NCI-H2029 (cell line): Measurements from ENCODE around the gene STK32A.
A peak's percentile ranks its signal among the peaks of the same experiment; 100 is the strongest.
"Not testable (repeated sequence)": the region's sequence is repeated elsewhere in the genome, so short reads cannot be mapped to it uniquely, and the experiment has no call there.

Experiments
- DNase-seq: peaks from one replicate; lab custom pipeline; 2025; lab: John Stamatoyannopoulos, UW

STK32A gene

DNA sequence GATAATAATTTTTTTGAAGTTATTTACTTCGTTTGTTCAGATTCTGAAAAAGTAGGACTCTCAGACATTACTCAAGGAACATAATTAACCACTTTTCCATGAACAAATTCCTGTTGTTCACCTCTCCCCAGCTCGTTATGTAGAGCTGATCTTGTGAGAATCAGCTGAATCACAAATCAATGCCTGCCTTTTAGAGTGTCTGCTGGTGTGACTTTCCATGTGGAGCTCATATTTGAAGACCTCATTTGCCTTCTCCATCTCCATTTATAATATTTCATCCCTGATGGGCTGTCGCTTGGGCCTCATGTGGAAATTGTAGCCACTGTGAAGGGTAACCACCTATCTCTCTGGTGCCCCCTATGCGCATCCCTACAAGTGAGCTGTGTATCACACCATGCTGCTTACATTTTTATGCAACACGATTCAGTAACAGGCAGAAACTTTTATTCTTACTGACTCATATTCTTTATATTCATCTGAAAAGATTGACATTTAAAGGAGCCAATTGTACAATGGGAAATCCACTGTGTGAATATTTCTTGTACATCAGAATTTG lies 111.3 kb downstream of the STK32A start:
- no peak for DNase-seq

GRCh38 chr5:147348046-147348445 lies 113.2 kb downstream of the STK32A start:
- no peak for DNase-seq

- DNase-seq, result no peak
These were observed 113.6 kb downstream of the STK32A start for GRCh38 chr5:147348451-147348850.

- peak; percentile 72 for DNase-seq
These were observed 114.4 kb downstream of the STK32A start for GRCh38 chr5:147349241-147349640.

DNA sequence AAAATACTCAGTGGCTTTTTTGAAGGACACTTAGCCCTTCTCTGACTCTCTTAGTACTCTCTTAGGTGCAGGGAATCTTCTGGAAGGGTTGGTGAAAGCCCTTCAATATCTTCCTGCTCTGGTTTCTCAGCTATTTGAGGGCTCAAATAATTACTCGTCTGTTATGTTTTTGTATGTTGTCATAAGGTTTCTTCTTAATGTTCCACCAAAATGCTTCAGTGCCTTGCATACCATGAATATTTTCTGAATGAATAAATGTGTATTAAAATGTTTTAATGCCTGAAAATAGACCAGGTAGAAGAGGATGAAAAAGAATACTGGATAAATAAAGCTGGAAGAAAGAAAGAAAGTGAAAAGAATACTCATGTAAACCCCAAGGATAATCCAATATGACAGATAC lies 124.3 kb downstream of the STK32A start:
- DNase-seq, result no peak

- DNase-seq, result no peak
These were observed 124.8 kb downstream of the STK32A start for GRCh38 chr5:147359581-147359980.

GRCh38 chr5:147360816-147361215 lies 126.0 kb downstream of the STK32A start:
- DNase-seq, result no peak

DNA sequence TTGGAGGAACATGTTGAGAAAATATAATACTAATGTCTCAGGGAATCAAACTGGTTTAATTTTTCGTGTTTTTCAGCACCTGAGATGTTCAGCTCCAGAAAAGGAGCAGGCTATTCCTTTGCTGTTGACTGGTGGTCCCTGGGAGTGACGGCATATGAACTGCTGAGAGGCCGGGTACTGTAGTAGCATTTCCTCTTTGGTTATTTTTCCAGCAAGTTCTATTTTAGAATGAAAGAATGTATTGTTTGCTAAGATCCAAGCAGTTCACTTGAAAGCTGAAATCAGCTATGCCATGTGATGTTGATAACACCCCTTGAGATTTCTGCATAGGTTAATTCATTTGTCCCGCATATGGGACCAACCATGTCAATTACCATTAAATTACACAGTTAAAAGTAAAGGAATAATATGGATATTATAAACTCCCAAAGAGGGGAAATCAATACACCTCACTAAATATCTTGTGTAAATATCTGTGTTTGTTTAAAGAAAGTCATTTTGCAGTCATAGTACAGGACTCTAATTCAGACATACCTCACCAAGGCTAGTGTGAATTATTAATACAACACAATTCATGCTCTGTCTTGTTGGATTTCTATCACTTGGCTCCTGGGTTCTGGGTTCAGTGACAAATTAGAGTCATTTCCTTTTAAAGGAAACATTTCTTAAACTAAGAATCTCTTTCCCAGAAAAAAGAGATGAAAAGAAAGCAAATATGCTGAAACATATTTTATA lies 126.8 kb downstream of the STK32A start:
- DNase-seq, result no peak

DNA sequence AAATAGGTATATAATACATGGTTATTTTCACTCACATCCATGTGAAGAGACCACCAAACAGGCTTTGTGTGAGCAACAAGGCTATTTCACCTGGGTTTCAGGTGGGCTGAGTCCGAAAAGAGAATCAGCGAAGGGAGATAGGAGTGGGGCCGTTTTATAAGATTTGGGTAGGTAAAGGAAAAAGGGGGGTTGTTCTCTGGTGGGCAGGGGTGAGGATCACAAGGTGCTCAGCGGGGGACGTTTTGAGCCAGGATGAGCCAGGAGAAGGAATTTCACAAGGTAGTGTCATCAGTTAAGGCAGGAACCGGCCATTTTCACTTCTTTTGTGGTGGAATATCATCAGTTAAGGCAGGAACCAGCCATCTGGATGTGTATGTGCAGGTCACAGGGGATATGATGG lies 132.6 kb downstream of the STK32A start:
- not testable (repeated sequence) for DNase-seq

DNA sequence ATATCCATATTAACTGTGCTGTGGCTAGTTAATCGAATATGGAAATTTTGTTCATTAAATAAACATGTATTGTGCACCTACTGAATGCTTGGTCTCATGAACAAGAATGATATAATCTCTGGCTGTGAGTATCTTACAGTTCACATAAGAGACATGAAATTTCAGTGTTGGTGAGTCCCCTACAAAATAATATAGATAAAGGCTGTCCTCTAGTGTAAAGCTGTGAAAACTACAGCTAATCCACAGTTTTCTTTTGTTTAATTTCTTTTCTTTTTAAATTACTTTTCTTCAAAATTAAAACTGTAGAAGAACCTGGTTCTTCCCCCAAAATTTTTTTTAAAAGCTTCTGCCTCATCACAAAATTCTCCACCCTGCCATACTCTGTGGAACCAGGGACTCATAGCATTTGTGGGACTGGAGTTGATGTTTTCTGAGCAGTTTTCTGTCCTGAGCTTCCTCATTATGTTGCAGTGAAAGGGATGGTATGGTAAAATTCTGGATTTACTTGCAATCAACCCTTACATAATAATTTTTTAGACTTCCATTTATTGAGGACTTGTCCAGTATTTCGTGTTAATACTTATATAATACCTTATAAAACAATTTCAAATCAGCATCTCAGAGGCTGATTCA lies 135.0 kb downstream of the STK32A start:
- DNase-seq, result peak; percentile 23

GRCh38 chr5:147371290-147371689 lies 136.5 kb downstream of the STK32A start:
- no peak for DNase-seq

- DNase-seq, result no peak
These were observed 137.4 kb downstream of the STK32A start for GRCh38 chr5:147372191-147372590.

DNA sequence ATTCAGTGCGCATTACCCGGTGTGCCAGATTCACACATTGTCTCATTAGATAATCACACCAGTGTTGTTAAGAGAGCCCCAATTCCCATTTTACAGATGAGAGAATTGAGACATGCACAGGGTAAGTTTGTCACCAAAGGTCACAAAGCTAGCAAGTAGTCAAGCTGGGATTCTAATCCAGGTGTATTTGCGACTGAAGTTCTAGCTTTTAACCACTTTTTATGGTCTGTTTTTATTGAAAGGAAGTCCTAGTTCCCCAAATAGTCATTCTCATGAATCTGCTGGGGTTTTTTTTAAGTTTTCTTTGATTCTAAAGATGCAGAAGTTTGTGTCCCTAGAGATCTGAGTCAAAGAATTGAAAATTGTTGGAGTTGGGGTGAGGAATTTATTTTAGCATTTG lies 138.5 kb downstream of the STK32A start:
- DNase-seq, result no peak

DNA sequence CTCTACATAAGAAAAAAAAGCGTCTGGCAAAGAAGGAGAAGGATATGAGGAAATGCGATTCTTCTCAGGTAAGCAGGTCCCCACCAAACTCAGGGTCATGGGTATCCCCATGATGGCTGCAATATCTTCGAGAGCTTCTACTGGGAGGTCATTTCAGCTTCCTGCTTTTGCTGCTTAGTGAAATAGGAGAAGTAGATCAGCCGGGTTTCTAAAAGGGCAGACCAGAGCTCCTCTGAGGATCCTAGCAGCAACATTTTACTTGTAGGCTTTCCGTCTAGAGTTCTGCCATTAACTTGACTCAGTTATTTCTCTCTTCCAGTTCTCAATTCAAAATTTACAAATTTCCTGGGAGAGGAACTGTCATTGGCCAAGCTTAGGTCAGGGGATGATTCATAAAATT lies 140.3 kb downstream of the STK32A start:
- no peak for DNase-seq

DNA sequence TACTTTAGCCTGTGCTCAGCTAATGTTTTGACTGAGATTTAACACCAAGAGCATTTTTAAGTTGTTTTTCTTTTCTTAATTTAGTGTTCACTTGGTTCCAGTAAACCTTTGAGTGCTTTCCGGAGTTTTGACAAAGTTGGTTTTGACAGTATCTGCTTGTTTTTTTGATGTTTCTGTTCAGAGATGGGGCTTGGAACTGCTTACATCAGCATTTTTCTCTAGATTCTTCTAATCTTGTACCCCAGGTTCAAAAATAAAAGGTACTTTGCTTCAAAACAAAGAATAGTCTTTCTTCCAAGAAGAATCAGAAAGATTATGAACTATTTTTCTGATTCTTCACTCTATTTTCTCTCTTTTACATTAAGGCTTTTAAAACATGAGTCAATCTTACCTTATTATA lies 142.9 kb downstream of the STK32A start:
- DNase-seq, result no peak

DNA sequence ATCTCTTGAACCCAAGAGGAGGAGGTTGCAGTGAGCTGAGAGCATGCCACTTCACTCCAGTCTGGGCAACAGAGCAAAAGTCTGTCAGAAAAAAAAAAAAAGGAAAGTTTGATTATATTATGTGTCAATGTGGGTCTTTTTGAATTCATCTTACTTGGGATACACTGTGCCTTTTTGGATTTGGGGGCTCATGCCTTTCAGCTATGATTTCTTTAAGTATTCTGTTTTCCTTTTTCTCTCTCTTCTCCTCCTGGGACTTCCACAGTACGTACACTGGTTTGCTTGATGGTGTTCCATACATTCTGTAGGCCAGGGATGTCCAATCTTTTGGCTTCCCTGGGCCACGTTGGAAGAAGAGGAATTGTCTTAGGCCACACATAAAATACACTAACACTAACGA lies 146.7 kb downstream of the STK32A start:
- no peak for DNase-seq

DNA sequence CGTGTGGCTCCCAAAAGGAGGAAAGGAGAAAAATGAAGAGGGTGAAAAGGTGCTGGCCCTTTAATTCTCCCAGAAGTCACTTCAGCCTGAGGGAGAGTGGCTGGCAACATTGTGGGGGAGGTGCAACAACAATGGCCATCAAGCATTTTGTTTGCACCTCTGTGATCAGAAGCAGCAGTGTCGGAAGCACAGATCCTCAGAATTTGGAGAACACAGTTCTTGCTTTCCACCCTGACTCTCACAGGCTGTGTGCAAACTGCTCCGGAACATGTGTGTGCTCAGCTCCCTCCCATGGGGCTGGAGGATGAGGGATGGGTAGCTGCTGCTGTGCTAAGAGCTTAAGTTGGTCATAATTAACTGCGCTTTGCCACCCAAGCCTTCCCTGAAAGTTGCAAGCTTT lies 147.9 kb downstream of the STK32A start:
- DNase-seq, result no peak

DNA sequence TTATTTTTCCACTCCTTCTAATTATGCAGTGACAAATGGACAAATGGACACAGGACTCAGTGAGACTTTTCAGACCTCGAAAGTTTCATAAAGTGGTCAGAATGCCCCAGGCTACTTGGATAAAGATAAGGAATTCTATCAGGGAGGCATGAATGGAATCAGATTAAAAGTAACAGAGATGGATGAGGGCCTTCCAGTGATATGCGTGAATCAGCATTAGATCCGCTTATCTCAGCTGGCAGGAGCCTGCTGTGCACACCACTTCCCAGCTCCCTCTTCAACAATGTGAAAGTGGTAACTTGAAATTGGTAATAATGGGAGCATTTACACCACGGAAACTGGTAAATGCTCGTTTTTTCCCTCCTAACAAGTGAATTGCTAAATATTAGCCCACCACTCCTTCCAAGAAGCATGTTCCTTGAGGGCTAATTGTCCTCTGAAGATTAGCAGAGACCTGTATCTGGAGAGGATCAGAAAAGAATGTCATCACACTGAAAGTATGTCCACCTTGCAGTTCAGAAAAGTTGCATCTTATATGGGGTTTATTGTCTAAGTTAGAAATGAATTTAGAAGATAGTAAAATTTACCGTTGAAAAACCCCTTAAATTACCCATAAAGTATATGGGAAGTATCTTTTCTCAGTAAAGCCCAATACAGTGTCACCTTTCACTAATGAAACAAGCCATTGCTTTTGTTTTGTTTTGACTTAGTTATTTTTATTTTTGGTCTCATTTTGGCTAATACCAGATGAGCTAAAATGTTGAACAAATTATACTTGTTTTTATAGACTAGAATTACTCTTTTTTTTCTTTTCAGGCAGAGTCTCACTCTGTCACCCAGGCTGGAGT lies 149.7 kb downstream of the STK32A start:
- no peak for DNase-seq

- DNase-seq, result no peak
These were observed 152.3 kb downstream of the STK32A start for GRCh38 chr5:147387109-147387508.

GRCh38 chr5:147388184-147389108 lies 153.6 kb downstream of the STK32A start:
- DNase-seq, result no peak

GRCh38 chr5:147390654-147391225 lies 155.9 kb downstream of the STK32A start:
- DNase-seq, result no peak
